IMR-90 (cell line): ENCODE measurements around the gene MYOM1. TPM values are rescaled to one million over a fixed set of nuclear protein-coding genes. Genes with fewer than 3 reads are reported as not detected.

Experiments
- ATAC-seq: fragments of 200-7000 bp; cut with Tn5 transposase; 2 replicates; pipeline ENCODE4 v1.9.1; 2020; ENCODE audit warnings: low read depth, mild to moderate bottlenecking, moderate library complexity
- BruUV-seq: library from RNA; stranded (reverse); fragments of 400-500 nt; replicated peaks from 2 replicates; lab custom pipeline; 2021; lab: Mats Ljungman, UMichigan
- CTCF ChIA-PET: fragments of 300-600 bp; formaldehyde crosslinking; extraction: SDS; loops from one replicate; lab custom pipeline; 2021; ENCODE audit warnings: antibody characterized with exemption; lab: Yijun Ruan, JAX
- POLR2A ChIA-PET: fragments of 300-600 bp; sonication (Branson Sonifier 250); formaldehyde crosslinking; loops from one replicate; lab custom pipeline; 2022; ENCODE audit warnings: antibody characterized with exemption; ENCODE audit not compliant: unreplicated experiment; lab: Charles Lee
- DNase-seq: peaks from one replicate; pipeline ENCODE4 v3.0.0; 2013
- H2AFZ ChIP-seq: replicated peaks from 2 replicates; pipeline ENCODE3; 2013; ENCODE audit warnings: low read length, mild to moderate bottlenecking; ENCODE audit not compliant: poor library complexity
- H2AK5ac ChIP-seq: 2 replicates; pipeline ENCODE4 v1.6.1; 2013; ENCODE audit warnings: low read depth, low read length, inconsistent platforms
- H2AK9ac ChIP-seq: replicated peaks from 2 replicates; pipeline ENCODE3; 2013; ENCODE audit warnings: mild to moderate bottlenecking, low read depth, low read length, moderate library complexity; ENCODE audit not compliant: poor library complexity
- H2BK120ac ChIP-seq: 2 replicates; pipeline ENCODE4 v1.6.1; 2013; ENCODE audit warnings: low read depth, low read length, inconsistent platforms
- H2BK15ac ChIP-seq: 3 replicates; pipeline ENCODE4 v1.6.1; 2013; ENCODE audit warnings: low read depth, low read length, inconsistent platforms
- H2BK20ac ChIP-seq: 2 replicates; pipeline ENCODE4 v1.6.1; 2013; ENCODE audit warnings: low read depth, mild to moderate bottlenecking, inconsistent platforms, low read length, moderate library complexity
- H2BK5ac ChIP-seq: 2 replicates; pipeline ENCODE4 v1.6.1; 2013; ENCODE audit warnings: mild to moderate bottlenecking, low read depth, low read length, inconsistent platforms; ENCODE audit not compliant: poor library complexity, severe bottlenecking
- H3K14ac ChIP-seq: replicated peaks from 2 replicates; pipeline ENCODE4 v1.6.1; 2013; ENCODE audit warnings: low read depth, low read length, inconsistent platforms
- H3K18ac ChIP-seq: 2 replicates; pipeline ENCODE4 v1.6.1; 2013; ENCODE audit warnings: low read depth, low read length, control low read depth
- H3K23ac ChIP-seq: 2 replicates; pipeline ENCODE4 v1.6.1; 2013; ENCODE audit warnings: low read depth, low read length, inconsistent platforms
- H3K27ac ChIP-seq: 2 replicates; pipeline ENCODE4 v1.5.1; 2013; ENCODE audit warnings: mild to moderate bottlenecking, control low read depth, low read length; ENCODE audit not compliant: insufficient read depth
- H3K27me3 ChIP-seq: 2 replicates; pipeline ENCODE4 v1.6.1; 2013; ENCODE audit warnings: low read length; ENCODE audit not compliant: control insufficient read depth, insufficient read depth
- H3K36me3 ChIP-seq: 2 replicates; pipeline ENCODE4 v1.6.1; 2013; ENCODE audit warnings: low read length, mixed read lengths; ENCODE audit not compliant: control insufficient read depth, insufficient read depth
- H3K4ac ChIP-seq: 2 replicates; pipeline ENCODE4 v1.6.1; 2013; ENCODE audit warnings: low read depth, low read length, inconsistent platforms
- H3K4me1 ChIP-seq: 2 replicates; pipeline ENCODE4 v1.6.1; 2013; ENCODE audit warnings: low read length, mixed read lengths; ENCODE audit not compliant: control insufficient read depth, insufficient read depth
- H3K4me2 ChIP-seq: 2 replicates; pipeline ENCODE4 v1.6.1; 2013; ENCODE audit warnings: low read depth, mild to moderate bottlenecking, control low read depth, low read length, moderate library complexity
- H3K4me3 ChIP-seq: 2 replicates; pipeline ENCODE4 v1.5.1; 2013; ENCODE audit warnings: low read depth, mild to moderate bottlenecking, control low read depth, low read length, moderate library complexity; ENCODE audit not compliant: insufficient read depth
- H3K56ac ChIP-seq: 2 replicates; pipeline ENCODE4 v1.6.1; 2013; ENCODE audit warnings: low read length, inconsistent platforms; ENCODE audit not compliant: insufficient read depth; ENCODE audit errors: extremely low read depth
- H3K79me1 ChIP-seq, 2 experiments: 2 replicates each; pipeline ENCODE4 v1.6.1; 2013; ENCODE audit warnings: low read length in 2 of 2, inconsistent platforms in 1 of 2, low read depth in 1 of 2
- H3K9ac ChIP-seq: 2 replicates; pipeline ENCODE4 v1.6.1; 2013; ENCODE audit warnings: low read depth, low read length, control low read depth
- H3K9me1 ChIP-seq: 2 replicates; pipeline ENCODE4 v1.6.1; 2013; ENCODE audit warnings: low read length, inconsistent platforms; ENCODE audit not compliant: insufficient read depth
- H3K9me3 ChIP-seq: 2 replicates; pipeline ENCODE4 v1.6.1; 2013; ENCODE audit warnings: low read length; ENCODE audit not compliant: control insufficient read depth, insufficient read depth
- H4K20me1 ChIP-seq: 2 replicates; pipeline ENCODE4 v1.6.1; 2013; ENCODE audit warnings: low read length, inconsistent platforms; ENCODE audit not compliant: insufficient read depth
- H4K5ac ChIP-seq: 2 replicates; pipeline ENCODE4 v1.6.1; 2013; ENCODE audit warnings: mild to moderate bottlenecking, low read depth, low read length, control low read depth
- H4K8ac ChIP-seq, 2 experiments: 2 replicates each; pipeline ENCODE4 v1.6.1; 2013; ENCODE audit warnings: low read depth in 2 of 2, low read length in 2 of 2, control low read depth in 1 of 2, inconsistent platforms in 1 of 2
- H4K91ac ChIP-seq: 2 replicates; pipeline ENCODE4 v1.6.1; 2013; ENCODE audit warnings: low read depth, low read length, inconsistent platforms; ENCODE audit not compliant: insufficient read depth
- BHLHE40 ChIP-seq: fragments of 150-350 bp; IDR thresholded peaks from 2 replicates; pipeline ENCODE4 v1.6.1; 2016; ENCODE audit warnings: mild to moderate bottlenecking, low read depth, low read length
- CEBPB ChIP-seq: IDR thresholded peaks from 2 replicates; pipeline ENCODE4 v1.6.1; 2012; ENCODE audit warnings: low read depth, low read length, improper control_type of control experiment
- CHD1 ChIP-seq: IDR thresholded peaks from 2 replicates; pipeline ENCODE4 v1.6.1; 2012; ENCODE audit warnings: low read depth, low read length, improper control_type of control experiment
- CTCF ChIP-seq: conservative IDR thresholded peaks from 2 replicates; pipeline ENCODE4 v1.5.1; 2012; ENCODE audit warnings: mild to moderate bottlenecking, low read depth, low read length, improper control_type of control experiment
- MAZ ChIP-seq: IDR thresholded peaks from 2 replicates; pipeline ENCODE4 v1.6.1; 2012; ENCODE audit warnings: low read depth, mild to moderate bottlenecking, low read length, improper control_type of control experiment, moderate library complexity, borderline replicate concordance
- MXI1 ChIP-seq: IDR thresholded peaks from 2 replicates; pipeline ENCODE4 v1.6.1; 2012; ENCODE audit warnings: low read depth, mild to moderate bottlenecking, low read length, moderate library complexity, borderline replicate concordance
- NFE2L2 ChIP-seq: fragments of 150-350 bp; IDR thresholded peaks from 2 replicates; pipeline ENCODE4 v1.6.1; 2016; ENCODE audit warnings: low read depth, mild to moderate bottlenecking, low read length
- RCOR1 ChIP-seq: IDR thresholded peaks from 2 replicates; pipeline ENCODE4 v1.6.1; 2012; ENCODE audit warnings: mild to moderate bottlenecking, low read length, improper control_type of control experiment; ENCODE audit not compliant: insufficient replicate concordance
- SMC3 ChIP-seq: fragments of 150-350 bp; IDR thresholded peaks from 2 replicates; pipeline ENCODE4 v1.6.1; 2016; ENCODE audit warnings: low read depth, mild to moderate bottlenecking, antibody characterized with exemption, low read length, moderate library complexity
- USF2 ChIP-seq: fragments of 150-350 bp; IDR thresholded peaks from 2 replicates; pipeline ENCODE4 v1.6.1; 2017; ENCODE audit warnings: mild to moderate bottlenecking, antibody characterized with exemption, low read length, low read depth
- WGBS, 2 experiments: methylation state at CpG; one replicate each; pipeline versions ENCODE4 v1.1.5 to v1.1.7; 2013; ENCODE audit warnings: missing lambda C conversion rate in 2 of 2; ENCODE audit not compliant: insufficient read length in 1 of 2; ENCODE audit errors: extremely low coverage in 2 of 2; 5-methylcytosine and 5-hydroxymethylcytosine counted together
- dilution Hi-C: fragments of 300-500 bp; cut with HindIII; formaldehyde crosslinking; loops from one replicate; pipeline ENCODE4 v1.14.3; 2018; ENCODE audit warnings: low sequenced_read_pairs; ENCODE audit not compliant: unreplicated experiment
- in situ Hi-C: fragments of 300-500 bp; cut with MboI; formaldehyde crosslinking; loops from 3 replicates; pipeline ENCODE4 v1.14.3; 2019; ENCODE audit warnings: low sequenced_read_pairs, inconsistent platforms, mixed read lengths
- intact Hi-C: fragments of 100-400 bp; cut with micrococcal nuclease; formaldehyde crosslinking; loops from 2 replicates; pipeline ENCODE4 v1.10.0; 2022
- polyA plus RNA-seq, 3 experiments: library from polyadenylated mRNA; depleted of rRNA; stranded (reverse); fragments of >200 nt; gene quantifications; 2 replicates each; pipeline ENCODE4 v1.2.3, GENCODE V29; 2012; ENCODE audit warnings: low replicate concordance in 1 of 3
- total RNA-seq: library from RNA; depleted of rRNA; stranded (reverse); fragments of >200 nt; gene quantifications from 2 replicates; pipeline ENCODE4 v1.2.3, GENCODE V29; 2012
- TF ChIP-seq, protein P1 (sequence below): fragments of 150-350 bp; IDR thresholded peaks from 2 replicates; pipeline ENCODE4 v1.6.1; 2016; ENCODE audit warnings: low read depth, mild to moderate bottlenecking, low read length, moderate library complexity, borderline replicate concordance

The MYOM1 gene
- total and polyA plus RNA-seq, 2 of the 4 experiments (the other 2 are of a cell fraction) = under 0.01 to 0.10 TPM

- H3K9me3 ChIP-seq = no peaks in the 10 kb centered on the region
- no peak overlapping the region for H4K8ac ChIP-seq
- no peak overlapping the region for H2AK9ac ChIP-seq
- ChIA-PET POLR2A (no interaction called here), CTCF (no interaction called here)
- no peak overlapping the region for H2BK5ac ChIP-seq
- no peaks in the 10 kb centered on the region for H3K79me1 ChIP-seq
- H4K20me1 ChIP-seq = no peaks in the 10 kb centered on the region
- TF ChIP-seq CEBPB (no peak), CTCF (no peak), BHLHE40 (no peak), SMC3 (no peak), USF2 (no peak), MAZ (no peak), NFE2L2 (no peak), MXI1 (no peak), CHD1 (no peak), RCOR1 (no peak)
- TF ChIP-seq, protein P1, sequence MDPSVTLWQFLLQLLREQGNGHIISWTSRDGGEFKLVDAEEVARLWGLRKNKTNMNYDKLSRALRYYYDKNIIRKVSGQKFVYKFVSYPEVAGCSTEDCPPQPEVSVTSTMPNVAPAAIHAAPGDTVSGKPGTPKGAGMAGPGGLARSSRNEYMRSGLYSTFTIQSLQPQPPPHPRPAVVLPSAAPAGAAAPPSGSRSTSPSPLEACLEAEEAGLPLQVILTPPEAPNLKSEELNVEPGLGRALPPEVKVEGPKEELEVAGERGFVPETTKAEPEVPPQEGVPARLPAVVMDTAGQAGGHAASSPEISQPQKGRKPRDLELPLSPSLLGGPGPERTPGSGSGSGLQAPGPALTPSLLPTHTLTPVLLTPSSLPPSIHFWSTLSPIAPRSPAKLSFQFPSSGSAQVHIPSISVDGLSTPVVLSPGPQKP = no peak
- no peaks in the 10 kb centered on the region; the same call in 1 of the 2 replicates for H3K9me1 ChIP-seq
- no peak overlapping the region for H3K14ac ChIP-seq
- H3K23ac ChIP-seq = no peak overlapping the region
- H3K4ac ChIP-seq = no peak overlapping the region
- no peak overlapping the region for H2BK15ac ChIP-seq
- no peaks in the 10 kb centered on the region for H3K36me3 ChIP-seq
- H3K4me3 ChIP-seq = no peak overlapping the region
- H4K5ac ChIP-seq = no peak overlapping the region
- DNase-seq = no peak
- no peak overlapping the region for H3K18ac ChIP-seq
- H2BK120ac ChIP-seq = no peak overlapping the region
- intact Hi-C loops = no loop called here
- in situ Hi-C loops = no loop called here
- H4K91ac ChIP-seq = no peak overlapping the region
- BruUV-seq = no TSS peak
- H3K56ac ChIP-seq = no peak overlapping the region
- 100% methylated on average over 1 of the region's 3 CpGs; no CpG with 5 or more reads in 1 of the 2 experiments for WGBS, 2 experiments
- H2AFZ ChIP-seq = no peak overlapping the region
- no peak overlapping the region for H3K4me2 ChIP-seq
- no peak overlapping the region for H2BK20ac ChIP-seq
- no peak overlapping the region for H3K9ac ChIP-seq
- H3K4me1 ChIP-seq = peaks cover 10% of the 10 kb centered on the region
- H3K27ac ChIP-seq = no peak overlapping the region
- ATAC-seq = no peak
- H3K27me3 ChIP-seq = peaks cover 7% of the 10 kb centered on the region
- H2AK5ac ChIP-seq = no peak overlapping the region
- dilution Hi-C loops = no loop called here
Observed at GRCh38 chr18:3172097-3172496, 47.7 kb downstream of the MYOM1 start.
